Measurements from ENCODE around the gene SH2D1B.

GRCh38 chr1:162374406-162374805 lies 37.5 kb downstream of the SH2D1B start:
- TF ChIP-seq CTCF (IDR thresholded peaks at IDR 0.05 in 8 of 11, conservative IDR thresholded peaks at IDR 0.05 in 3 of 11) (no peak), POLR2A (IDR thresholded peaks at IDR 0.05) (no peak)

All from spleen (tissue), 7 donors.